ENCODE data around the gene MIPOL1. TPM values are rescaled to one million over a fixed set of nuclear protein-coding genes. Genes with fewer than 3 reads are reported as not detected.

The MIPOL1 gene
- total and polyA plus RNA-seq, 9 of the 15 experiments (the other 6 are each of a cell fraction or from before 2014, with no cell fraction given), result 6.7 to 21.9 (median 12.4) TPM

DNA sequence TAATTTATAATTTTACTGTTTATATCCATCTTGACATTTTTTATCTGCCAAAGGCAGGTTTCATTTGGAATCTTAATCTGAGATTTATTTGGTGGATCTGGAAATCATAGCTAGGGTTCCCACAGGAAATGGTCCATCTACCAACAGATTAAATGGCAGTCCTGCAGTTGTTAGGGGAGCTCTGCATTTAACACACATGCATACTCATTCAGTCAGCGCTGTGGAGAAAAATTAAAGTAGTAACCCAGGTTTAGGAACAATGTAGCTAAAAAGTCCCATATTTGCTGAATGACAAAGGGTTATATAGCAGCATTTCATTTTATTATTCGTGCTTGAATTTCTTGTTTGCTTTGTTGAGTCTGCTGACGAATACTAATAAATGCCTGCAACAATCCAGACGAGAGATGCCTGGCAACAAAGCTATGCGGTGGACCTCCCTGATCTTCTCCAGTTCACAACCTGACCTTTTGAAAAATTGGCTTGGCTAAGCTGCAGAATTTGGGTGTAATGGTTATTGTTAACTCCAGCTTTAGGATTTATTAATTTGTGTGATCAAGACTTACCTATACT is 59.8 kb downstream of the MIPOL1 start:
- ChIA-PET CTCF (ENCODE audit: low intra/inter-chr PET ratio) (interaction anchor here (0.6 kb wide), 1 partner anchor 289 kb away, joined by 3 read pairs; no protein-coding TSS in a partner anchor), POLR2A (no interaction called here)
- Histone ChIP-seq H2AFZ (ENCODE audit: low read depth, low read length) (no peak overlapping the region), H3K27me3 (ENCODE audit: control insufficient read depth in 2 of 2, insufficient read depth in 2 of 2, low read length in 2 of 2) (no peaks in the 10 kb centered on the region), H3K4me2 (ENCODE audit: insufficient read depth, low read length) (no peak overlapping the region), H3K36me3 (ENCODE audit: control insufficient read depth, insufficient read depth, low read length) (no peaks in the 10 kb centered on the region), H3K27ac (ENCODE audit: extremely low read depth, low read depth, low read length) (no peak overlapping the region), H3K9me1 (ENCODE audit: control insufficient read depth, insufficient read depth, low read length) (no peaks in the 10 kb centered on the region), H3K9ac (ENCODE audit: insufficient read depth in 1 of 2, low read depth in 2 of 2, low read length in 2 of 2) (no peak overlapping the region), H3K4me1 (replicated peaks in 1 of 2; ENCODE audit: control insufficient read depth in 2 of 2, insufficient read depth in 2 of 2, low read length in 2 of 2) (no peaks in the 10 kb centered on the region), H4K20me1 (replicated peaks; ENCODE audit: control insufficient read depth, insufficient read depth, low read length) (no peaks in the 10 kb centered on the region), H3K79me2 (ENCODE audit: control insufficient read depth, insufficient read depth, low read length) (no peaks in the 10 kb centered on the region), H3K4me3 (no peak overlapping the region), H3K9me3 (replicated peaks; ENCODE audit: control insufficient read depth, insufficient read depth, low read depth, low read length) (no peaks in the 10 kb centered on the region)
- ATAC-seq, result no peak
- WGBS (ENCODE audit: insufficient coverage, low coverage, missing lambda C conversion rate), result 68% methylated on average over 5 of the region's 5 CpGs
- in situ Hi-C loops (cut with MboI), result loop anchor here (25.0 kb wide), 1 partner anchor 330 kb away; the partner anchor contains the start of genes FOXA1 and TTC6
- intact Hi-C loops (cut with micrococcal nuclease), result no loop called here
- no TSS peak for BruUV-seq (replicated peaks)
- TF ChIP-seq DMBX1 (CRISPR knock-in tag; IDR thresholded peaks at IDR 0.05; ENCODE audit: borderline replicate concordance) (no peak), ZNF764 (CRISPR knock-in tag; IDR thresholded peaks at IDR 0.05; ENCODE audit: low read depth) (no peak), LEF1 (IDR thresholded peaks at IDR 0.05) (no peak), PTBP1 (IDR thresholded peaks at IDR 0.05; ENCODE audit: low read depth, low read length) (no peak), ZNF324 (CRISPR knock-in tag; IDR thresholded peaks at IDR 0.05) (no peak), CC2D1A (IDR thresholded peaks at IDR 0.05) (no peak), ZBTB5 (IDR thresholded peaks at IDR 0.05) (no peak), HNRNPL (IDR thresholded peaks at IDR 0.05; ENCODE audit: low read depth, low read length) (no peak)
- DNase-seq (ENCODE audit: extremely low read depth in 1 of 4, low spot score in 3 of 4), result no peak
- FAIRE-seq, result no peak

Data from K562 (cell line).